Measurements from ENCODE around the gene PPP1R9A.

PPP1R9A gene

DNA sequence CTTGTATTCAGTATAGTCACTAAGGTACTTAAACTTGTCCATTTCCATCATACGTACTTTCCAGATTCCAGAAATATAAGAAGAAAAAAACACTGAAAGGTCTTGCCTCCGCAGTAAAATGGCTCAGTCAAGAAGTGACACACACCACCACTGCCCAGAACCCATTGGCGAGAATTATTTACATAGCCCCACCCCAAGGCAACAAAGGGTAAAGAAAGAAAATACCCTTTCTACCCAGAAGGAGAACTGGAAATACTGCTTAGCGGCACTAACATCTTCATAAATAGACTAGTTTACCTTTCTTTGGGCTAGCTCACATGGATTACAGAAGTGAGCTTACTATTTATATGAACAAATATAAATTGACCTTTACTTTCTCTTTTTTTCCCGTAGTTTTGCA is 194.0 kb downstream of the PPP1R9A start:
- DNase-seq: no peak

- DNase-seq: no peak
Observed at GRCh38 chr7:95102662-95103061, 195.3 kb downstream of the PPP1R9A start.

DNA sequence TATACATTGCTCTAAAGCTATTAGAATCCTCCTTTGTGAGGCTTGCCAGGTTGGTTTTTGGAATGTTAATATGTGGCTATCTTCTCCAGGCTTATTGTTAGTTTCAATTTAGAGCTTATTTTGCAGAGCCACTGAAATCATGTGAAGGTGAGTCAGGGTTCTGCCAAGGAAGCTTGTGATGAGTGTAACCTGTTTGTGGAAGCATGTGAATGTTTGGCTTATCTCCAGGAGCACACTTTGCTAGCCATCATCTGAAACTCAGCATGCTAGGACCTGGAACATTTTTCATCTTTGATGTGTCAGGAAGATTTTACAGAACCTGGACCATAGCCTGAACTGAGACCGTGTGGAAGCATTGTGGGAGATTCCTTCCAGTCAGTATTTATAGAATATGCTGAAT is 197.3 kb downstream of the PPP1R9A start:
- DNase-seq: no peak

DNA sequence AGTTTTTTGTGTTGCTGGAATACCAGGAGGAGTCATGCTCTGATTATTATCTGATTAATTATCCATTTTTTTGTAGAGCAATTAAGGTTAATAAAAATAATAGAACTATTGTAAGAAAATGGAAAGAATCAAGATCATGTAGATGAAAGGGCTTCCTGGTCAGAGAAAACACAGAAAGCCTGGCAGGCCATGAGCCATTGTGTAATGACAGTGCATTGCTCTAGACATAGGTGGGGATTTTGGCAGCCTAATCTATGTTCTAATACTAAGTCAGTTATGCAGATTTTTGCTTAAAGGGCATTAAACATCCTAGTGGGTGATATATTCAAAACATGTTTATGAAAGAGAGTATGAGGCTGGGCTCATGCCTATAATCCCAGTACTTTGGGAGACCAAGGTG is 198.2 kb downstream of the PPP1R9A start:
- no peak for DNase-seq

GRCh38 chr7:95106401-95106800 is 199.0 kb downstream of the PPP1R9A start:
- DNase-seq: no peak

GRCh38 chr7:95110707-95111106 is 203.3 kb downstream of the PPP1R9A start:
- no peak for DNase-seq

DNA sequence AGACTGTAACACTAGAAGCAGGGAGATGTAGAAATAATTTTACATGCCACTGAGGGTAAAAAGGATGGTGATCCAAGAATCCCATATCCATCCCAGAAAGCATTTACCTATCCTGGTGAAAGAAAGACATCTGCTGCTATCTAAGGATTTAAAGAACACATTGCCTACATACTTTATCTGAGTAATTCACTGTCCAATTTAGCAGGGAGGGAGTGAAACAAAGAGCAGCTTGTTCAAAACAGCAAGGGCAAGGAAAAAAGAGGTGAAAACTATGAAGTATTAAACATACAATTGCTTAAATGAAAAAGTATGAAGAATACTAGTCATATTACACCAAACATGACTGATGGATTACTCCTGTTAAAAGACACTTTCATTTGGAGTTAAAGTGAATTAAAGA is 206.2 kb downstream of the PPP1R9A start:
- no peak for DNase-seq

- DNase-seq: no peak
Observed at GRCh38 chr7:95126053-95126709, 218.8 kb downstream of the PPP1R9A start.

DNA sequence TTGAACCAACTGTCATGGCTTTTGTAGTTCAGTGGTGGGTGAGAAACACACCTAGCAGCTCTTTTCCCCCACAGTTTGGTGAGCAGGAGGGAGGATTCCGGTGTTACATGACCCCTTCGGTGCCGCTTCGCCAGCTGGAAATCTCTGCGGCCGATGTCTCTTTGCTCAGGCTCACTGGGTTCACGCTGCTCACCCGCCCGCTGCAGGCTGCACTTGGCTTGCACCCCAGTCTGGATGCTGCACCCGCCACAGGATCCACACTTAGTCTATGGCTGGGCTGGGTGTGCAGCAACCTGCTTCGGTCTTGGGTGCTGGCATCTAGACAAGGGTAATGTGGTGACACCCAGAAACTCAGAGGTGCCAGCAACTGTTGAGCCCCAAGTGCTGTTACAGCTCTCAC is 225.1 kb downstream of the PPP1R9A start:
- no peak for DNase-seq

DNA sequence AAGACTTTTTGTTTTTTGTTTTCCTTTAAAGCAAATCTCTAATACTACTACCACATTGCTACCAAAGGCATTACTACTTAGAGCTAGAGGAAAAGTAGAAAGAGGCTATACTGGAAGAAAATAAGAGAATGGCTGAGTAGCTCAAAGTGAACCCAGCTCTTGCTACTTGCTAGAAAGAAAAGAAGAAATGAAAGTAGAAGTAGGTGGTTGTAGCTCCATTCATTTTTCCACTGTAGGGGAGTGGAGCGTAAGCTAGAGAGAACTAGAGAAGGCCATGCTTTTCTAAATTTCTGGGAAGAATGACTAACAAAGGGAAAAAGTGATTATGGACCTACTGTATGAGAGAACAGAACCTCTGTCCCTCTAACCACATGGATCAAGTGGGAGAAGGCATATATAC is 232.5 kb downstream of the PPP1R9A start:
- DNase-seq: no peak

GRCh38 chr7:95141755-95142154 is 234.4 kb downstream of the PPP1R9A start:
- no peak for DNase-seq

- no peak for DNase-seq
Observed at GRCh38 chr7:95144256-95144655, 236.9 kb downstream of the PPP1R9A start.

GRCh38 chr7:95155965-95156364 is 248.6 kb downstream of the PPP1R9A start:
- no peak for DNase-seq

DNA sequence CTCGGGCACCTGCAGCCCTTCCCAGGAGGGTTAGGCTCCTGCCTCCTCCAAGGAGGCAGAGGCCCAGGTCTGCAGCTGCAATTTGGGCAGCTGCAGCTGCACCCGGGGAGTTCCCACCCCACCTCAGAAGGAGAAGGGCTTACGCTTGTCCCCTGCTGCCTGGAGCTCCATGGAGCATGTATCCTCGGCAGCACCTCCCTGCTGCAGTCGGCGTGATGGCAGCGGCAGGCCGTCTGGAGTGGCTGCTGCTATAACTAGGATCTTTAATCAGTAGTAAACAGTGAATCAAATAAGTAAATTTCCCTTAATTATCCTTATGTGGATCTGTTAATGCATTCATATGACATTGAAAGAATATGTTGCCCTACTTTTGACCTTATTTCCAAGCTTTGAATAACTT is 250.0 kb downstream of the PPP1R9A start:
- no peak for DNase-seq

DNA sequence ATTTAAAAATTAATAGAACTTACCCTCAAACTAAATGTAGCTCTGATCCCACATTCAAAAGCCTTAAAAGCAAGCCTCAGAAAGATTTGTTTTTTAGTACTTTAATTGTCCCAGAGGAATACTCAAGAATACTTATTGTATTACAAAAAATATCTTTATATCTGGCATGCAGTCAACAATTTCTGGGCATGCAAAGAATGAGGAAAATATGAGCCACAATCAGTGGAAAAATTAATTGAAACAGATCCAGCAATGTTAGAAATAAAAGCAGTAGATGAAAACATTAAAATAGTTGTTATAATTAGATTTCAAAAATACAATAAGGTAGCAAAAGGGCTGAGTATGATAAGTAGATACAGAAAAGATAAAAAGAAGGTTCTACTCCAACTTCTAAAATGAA is 262.3 kb downstream of the PPP1R9A start:
- no peak for DNase-seq

DNA sequence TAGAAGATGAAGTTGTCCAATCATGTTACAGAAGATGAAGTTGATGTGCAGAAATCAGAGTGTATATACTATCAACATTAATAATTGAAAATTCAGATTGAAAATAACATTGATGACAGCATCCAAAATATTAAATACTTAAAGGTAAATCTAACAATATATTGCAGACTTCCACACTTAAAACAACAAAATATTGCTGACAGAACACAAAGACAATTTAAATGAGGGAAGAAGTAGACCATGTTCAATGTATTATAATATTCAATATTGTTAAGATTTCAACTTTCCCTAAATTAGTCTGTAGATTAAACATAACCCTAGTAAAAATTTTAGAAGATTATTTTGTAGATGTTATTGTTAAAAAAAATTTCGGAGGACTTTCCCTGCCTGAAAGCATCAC is 265.0 kb downstream of the PPP1R9A start:
- no peak for DNase-seq

DNA sequence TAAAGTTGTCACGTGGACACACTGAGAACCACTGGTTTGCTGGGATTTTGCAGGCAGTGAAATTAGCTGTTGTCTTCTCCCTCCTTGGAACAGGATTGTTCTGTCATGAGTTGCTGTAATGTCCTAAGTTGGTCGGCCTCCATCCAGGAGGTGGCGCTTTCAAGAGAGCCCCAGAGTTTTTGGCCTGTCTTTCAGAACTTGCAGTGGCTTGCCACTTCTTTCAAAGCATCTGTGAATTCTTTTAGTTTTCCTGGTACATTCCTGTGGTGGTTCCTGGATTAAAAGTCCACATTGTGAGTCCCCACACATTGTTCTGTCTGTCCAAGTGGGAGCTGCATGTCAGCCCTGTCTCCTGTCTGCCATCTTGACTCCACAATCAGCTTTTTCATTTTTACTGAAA is 283.1 kb downstream of the PPP1R9A start:
- DNase-seq: no peak

- DNase-seq: no peak
Observed at GRCh38 chr7:95191795-95192194, 284.4 kb downstream of the PPP1R9A start.

DNA sequence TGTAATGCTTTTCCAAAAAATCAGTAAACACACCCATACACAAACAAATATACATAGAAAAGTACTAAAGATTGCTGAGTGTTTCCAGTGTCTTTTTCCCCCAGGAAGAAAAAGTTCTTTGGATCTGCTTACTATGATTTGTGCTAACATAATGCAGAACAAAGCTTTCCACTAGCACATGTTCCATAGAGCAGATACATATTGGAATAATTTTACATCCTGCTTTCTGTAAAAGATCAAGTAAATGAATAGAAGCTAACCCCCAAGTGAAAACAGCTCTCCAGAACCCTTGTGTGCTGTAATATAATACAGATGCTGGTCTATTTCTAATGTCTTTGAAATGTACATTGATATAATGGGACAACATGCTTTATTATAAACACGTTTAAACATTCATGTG is 291.5 kb downstream of the PPP1R9A start:
- no peak for DNase-seq

- DNase-seq: no peak
Observed at GRCh38 chr7:95199779-95200558, 292.6 kb downstream of the PPP1R9A start.

DNA sequence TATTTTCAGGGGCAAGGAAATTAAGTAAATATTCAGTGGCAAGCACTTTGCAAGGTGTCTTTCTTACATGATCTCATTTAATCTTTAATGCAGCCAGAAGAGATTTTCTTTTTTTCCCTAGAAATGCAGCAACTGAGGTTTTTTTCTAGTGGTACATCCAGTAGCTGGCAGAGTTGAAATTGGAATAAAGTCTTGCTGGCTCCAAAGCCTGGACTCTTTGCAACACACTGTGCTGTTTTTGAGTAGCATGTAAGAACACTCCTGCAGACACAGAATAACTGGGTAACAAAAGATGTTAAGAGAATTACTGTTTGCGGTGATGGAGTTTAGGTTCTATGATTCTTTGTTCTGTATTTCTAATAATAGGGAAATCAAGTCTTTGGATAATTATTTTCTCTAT is 293.3 kb downstream of the PPP1R9A start:
- no peak for DNase-seq

DNA sequence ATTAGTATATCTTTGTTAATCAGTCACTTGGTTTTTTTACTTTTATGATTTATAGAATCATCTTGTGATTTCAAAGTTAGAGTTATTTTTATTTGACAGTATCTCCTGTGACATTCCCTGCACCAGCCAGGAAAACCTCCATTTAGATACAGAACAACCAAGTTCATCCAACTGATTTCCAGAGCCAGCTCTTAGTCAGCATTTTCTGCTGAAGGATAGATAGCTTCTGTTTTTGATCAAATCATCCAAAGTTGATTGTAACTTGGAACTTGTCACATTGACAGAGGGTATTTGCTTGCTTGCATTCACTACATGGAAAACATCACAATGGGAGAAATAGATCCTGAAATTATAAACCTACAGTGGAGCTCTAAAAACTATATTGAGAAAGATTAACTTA is 294.3 kb downstream of the PPP1R9A start:
- no peak for DNase-seq

- no peak for DNase-seq
Observed at GRCh38 chr7:95204618-95205017, 297.2 kb downstream of the PPP1R9A start.

GRCh38 chr7:95205665-95206225 is 298.4 kb downstream of the PPP1R9A start:
- DNase-seq: no peak

Measured in CD4-positive, alpha-beta T cell treated with Interleukin-6 for 4 hours (primary cell).